NCI-H187 (cell line): ENCODE data around the gene MKS1.

Experiments
- DNase-seq, 2 experiments: peaks; one replicate each; lab custom pipeline; 2025; lab: John Stamatoyannopoulos, UW

Gene MKS1

GRCh38 chr17:58219007-58219788 lies at the start of gene MKS1:
Gene MKS1 (minus strand): TSS chr17:58219255. CDS start chr17:58219230, 25 bp downstream.
- peak; percentile 79 to 95 for DNase-seq

- no peak for DNase-seq
Observed at GRCh38 chr17:58268326-58268725, 49.3 kb upstream of the MKS1 start.

GRCh38 chr17:58267347-58268324 lies 48.6 kb upstream of the MKS1 start:
- DNase-seq = no peak

GRCh38 chr17:58265902-58266875 lies 47.1 kb upstream of the MKS1 start:
- DNase-seq = no peak

GRCh38 chr17:58265271-58265670 lies 46.2 kb upstream of the MKS1 start:
- DNase-seq = no peak

- DNase-seq = no peak
Observed at GRCh38 chr17:58264407-58265103, 45.5 kb upstream of the MKS1 start.

- no peak for DNase-seq
Observed at GRCh38 chr17:58263773-58264172, 44.7 kb upstream of the MKS1 start.

GRCh38 chr17:58262149-58262548 lies 43.1 kb upstream of the MKS1 start:
- no peak for DNase-seq

GRCh38 chr17:58254803-58255202 lies 35.7 kb upstream of the MKS1 start:
- no peak for DNase-seq

- no peak for DNase-seq
Observed at GRCh38 chr17:58253082-58253481, 34.0 kb upstream of the MKS1 start.

- no peak for DNase-seq
Observed at GRCh38 chr17:58252141-58252540, 33.1 kb upstream of the MKS1 start.

- no peak for DNase-seq
Observed at GRCh38 chr17:58250344-58251011, 31.4 kb upstream of the MKS1 start.

- DNase-seq = peak in 1 of 2 experiments; percentile 36
Observed at GRCh38 chr17:58249270-58250133, 30.4 kb upstream of the MKS1 start.

- DNase-seq = no peak
Observed at GRCh38 chr17:58248955-58249269, 29.9 kb upstream of the MKS1 start.

GRCh38 chr17:58247511-58248363 lies 28.7 kb upstream of the MKS1 start:
- no peak for DNase-seq

GRCh38 chr17:58246781-58247180 lies 27.7 kb upstream of the MKS1 start:
- no peak for DNase-seq

GRCh38 chr17:58246104-58246740 lies 27.2 kb upstream of the MKS1 start:
- no peak for DNase-seq

GRCh38 chr17:58245428-58246103 lies 26.5 kb upstream of the MKS1 start:
- DNase-seq = no peak
